ENCODE data around the gene CALHM6. TPM values are rescaled to one million over a fixed set of nuclear protein-coding genes. Genes with fewer than 3 reads are reported as not detected.

CALHM6 gene
- total and polyA plus RNA-seq, 12 donors: 1.1 to 55.3 (median 6.5) TPM

DNA sequence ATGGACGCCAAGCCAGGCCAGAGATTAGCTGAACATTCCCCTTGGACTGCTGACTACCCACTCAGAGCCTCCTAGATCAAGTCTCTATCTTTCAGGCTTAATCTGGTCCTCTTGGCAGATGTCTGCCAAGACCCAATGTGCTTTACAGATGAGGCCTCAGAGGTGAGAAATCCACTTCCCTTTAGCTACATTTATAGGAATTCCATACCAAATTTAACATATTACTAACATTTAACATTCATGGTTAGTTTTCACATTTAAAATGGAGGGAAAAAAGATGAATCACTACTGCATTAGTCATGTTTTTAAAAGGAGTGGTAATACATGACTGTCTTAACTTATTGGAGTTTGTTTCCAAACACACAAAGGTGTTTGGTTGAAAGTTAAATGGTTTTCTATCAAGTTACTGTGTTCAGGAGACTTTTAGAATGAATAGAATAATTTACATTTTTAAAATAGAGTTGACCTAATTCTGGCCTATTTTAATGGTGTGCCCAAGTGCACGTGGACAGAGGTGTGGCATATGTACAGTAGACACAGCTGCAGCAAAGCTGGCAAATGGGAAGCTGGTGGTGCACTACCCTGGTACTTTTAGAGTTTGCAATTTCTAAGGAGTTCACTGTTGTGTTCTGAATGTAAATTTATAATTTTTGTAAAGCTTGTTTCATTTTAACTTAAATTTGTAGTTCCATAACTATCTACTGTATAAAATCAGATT, 41.9 kb upstream of the CALHM6 start:
- Histone ChIP-seq H3K36me3 (replicated peaks in 1 of 2) (no peaks in the 10 kb centered on the region), H3K4me3 (no peak overlapping the region), H3K9me3 (replicated peaks in 1 of 3) (no peaks in the 10 kb centered on the region), H3K27me3 (no peaks in the 10 kb centered on the region), H3K27ac (no peak overlapping the region), H3K4me1 (replicated peaks in 1 of 2) (no peaks in the 10 kb centered on the region)
- intact Hi-C loops (cut with DNase I): no loop called here
- no peak for DNase-seq
- TF ChIP-seq POLR2A (IDR thresholded peaks at IDR 0.05) (no peak), CTCF (IDR thresholded peaks at IDR 0.05) (no peak)
- WGBS, 4 donors: 86 to 92% (median 90%) methylated on average over 2 of the region's 2 CpGs

DNA sequence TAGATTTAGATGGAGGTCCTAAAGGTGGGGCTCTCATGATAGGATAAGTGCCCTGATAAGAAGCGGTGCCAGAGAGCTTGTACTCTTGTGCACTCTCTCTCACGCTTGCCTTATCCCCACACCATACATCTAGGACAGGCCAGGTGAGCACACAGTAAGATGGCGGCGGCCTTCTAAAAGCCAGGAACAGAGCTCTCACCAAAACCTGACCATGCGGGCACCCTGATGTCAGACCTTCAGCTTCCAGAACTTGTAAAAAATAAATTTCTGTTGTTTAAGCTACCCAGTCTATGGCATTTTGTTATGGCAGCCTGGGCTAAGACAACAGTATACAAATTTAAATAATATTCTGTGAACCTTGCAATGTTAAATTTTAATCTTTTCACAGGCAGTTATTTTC, 40.8 kb upstream of the CALHM6 start:
- H3K36me3 ChIP-seq (replicated peaks in 1 of 2): peaks cover 0 to 4% of the 10 kb centered on the region in 2 donors
- no peaks in the 10 kb centered on the region for H3K27me3 ChIP-seq
- no peak for DNase-seq
- TF ChIP-seq POLR2A (IDR thresholded peaks at IDR 0.05): no peak
- no peak for TF ChIP-seq CTCF (IDR thresholded peaks at IDR 0.05)
- no peaks in the 10 kb centered on the region for H3K4me1 ChIP-seq (replicated peaks in 1 of 2)
- WGBS, 4 donors: 97 to 99% (median 98%) methylated on average over 5 of the region's 5 CpGs
- H3K27ac ChIP-seq: no peak overlapping the region
- intact Hi-C loops (cut with DNase I): no loop called here
- H3K9me3 ChIP-seq (replicated peaks in 1 of 3): no peaks in the 10 kb centered on the region
- H3K4me3 ChIP-seq: no peak overlapping the region

GRCh38 chr6:116422238-116422637, 38.9 kb upstream of the CALHM6 start:
- Histone ChIP-seq H3K27ac (no peak overlapping the region), H3K9me3 (replicated peaks in 1 of 3) (no peaks in the 10 kb centered on the region), H3K36me3 (replicated peaks in 1 of 2) (peaks cover 0 to 10% of the 10 kb centered on the region in 2 donors), H3K27me3 (no peaks in the 10 kb centered on the region), H3K4me3 (no peak overlapping the region), H3K4me1 (replicated peaks in 1 of 2) (no peaks in the 10 kb centered on the region)
- intact Hi-C loops (cut with DNase I): no loop called here
- no peak for DNase-seq
- 63 to 74% (median 69%) methylated on average over 3 of the region's 3 CpGs for WGBS, 4 donors
- TF ChIP-seq POLR2A (IDR thresholded peaks at IDR 0.05) (no peak), CTCF (IDR thresholded peaks at IDR 0.05) (no peak)

GRCh38 chr6:116424001-116424400, 37.2 kb upstream of the CALHM6 start:
- no peaks in the 10 kb centered on the region for H3K4me1 ChIP-seq (replicated peaks in 1 of 2)
- no peak overlapping the region for H3K4me3 ChIP-seq
- 50 to 86% (median 68%) methylated on average over 1 of the region's 1 CpG for WGBS, 4 donors
- peaks cover 0 to 16% of the 10 kb centered on the region in 2 donors for H3K36me3 ChIP-seq (replicated peaks in 1 of 2)
- no peak for DNase-seq
- no peaks in the 10 kb centered on the region for H3K27me3 ChIP-seq
- intact Hi-C loops (cut with DNase I): no loop called here
- H3K9me3 ChIP-seq (replicated peaks in 1 of 3): no peaks in the 10 kb centered on the region
- H3K27ac ChIP-seq: no peak overlapping the region
- no peak for TF ChIP-seq POLR2A (IDR thresholded peaks at IDR 0.05)
- TF ChIP-seq CTCF (IDR thresholded peaks at IDR 0.05): no peak
